HG03558 (cell line): ENCODE data around the gene SENP1.

ENCODE experiments used
- ATAC-seq: cut with Tn5 transposase; IDR thresholded peaks from one replicate; pipeline ENCODE4 v1.9.1; 2021; ENCODE audit warnings: moderate number of reproducible peaks; ENCODE audit not compliant: unreplicated experiment; ENCODE audit errors: extremely low read depth

Gene SENP1

DNA sequence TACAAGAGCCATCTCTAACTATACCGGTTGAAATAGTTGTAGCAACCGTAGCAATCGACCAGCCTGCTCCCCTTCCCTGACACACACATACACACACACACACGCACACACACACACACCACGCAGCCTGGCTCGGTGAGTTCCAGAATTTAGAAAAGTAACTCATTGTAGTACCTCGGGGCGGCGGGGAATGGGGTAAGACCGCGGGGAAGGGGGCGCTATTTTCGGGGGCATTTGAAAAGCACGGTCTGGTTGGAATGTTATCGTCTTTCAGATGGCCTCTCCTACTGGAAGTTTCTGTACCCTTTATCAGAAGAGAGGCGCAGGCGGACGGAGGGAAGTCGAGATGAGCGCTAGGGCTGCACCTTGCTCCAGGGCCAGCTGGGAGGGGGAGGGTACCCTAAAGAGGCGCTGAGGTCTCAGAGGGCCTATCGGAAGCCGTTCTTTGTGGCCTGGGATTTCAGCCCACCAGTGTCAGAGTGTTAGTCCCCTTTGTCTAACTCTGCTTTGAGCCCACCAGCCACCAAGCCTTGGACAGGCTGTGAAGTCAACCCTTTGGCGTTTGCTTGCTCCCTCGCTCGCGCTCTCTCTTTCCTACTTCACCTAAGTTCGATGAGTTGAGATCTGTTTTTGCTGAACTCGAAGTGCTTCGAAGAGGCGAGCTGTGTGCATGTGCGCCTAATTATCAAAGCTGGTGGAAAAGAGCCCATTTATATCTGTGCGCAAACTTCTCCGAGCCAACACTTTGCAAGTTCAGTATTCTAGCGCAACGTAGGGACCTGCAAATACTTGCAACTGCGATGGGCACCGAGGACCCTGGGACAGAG lies 102.4 kb downstream of the SENP1 start:
- ATAC-seq, result no peak

DNA sequence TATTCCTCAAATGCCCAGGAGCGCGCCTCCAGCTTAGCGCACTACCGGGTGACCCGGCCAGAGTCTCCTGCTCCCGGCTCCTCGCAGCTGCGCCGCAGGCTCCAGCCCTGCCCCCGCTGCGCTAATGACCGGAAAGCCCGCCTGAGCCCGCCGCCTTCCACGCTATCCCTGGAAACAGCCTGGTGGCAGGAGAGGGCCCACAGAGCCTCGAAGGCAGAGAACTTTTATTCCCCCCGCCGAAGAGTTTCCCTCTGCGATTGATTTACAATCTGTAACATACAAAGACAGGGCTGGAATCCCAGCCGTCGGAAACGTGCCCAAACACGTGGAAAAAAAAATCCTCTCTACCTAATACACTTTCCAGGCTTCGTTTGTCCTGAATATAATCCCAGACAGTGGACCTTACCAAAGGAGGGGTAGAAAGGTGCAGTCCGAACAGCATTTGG lies 103.1 kb downstream of the SENP1 start:
- ATAC-seq, result no peak

DNA sequence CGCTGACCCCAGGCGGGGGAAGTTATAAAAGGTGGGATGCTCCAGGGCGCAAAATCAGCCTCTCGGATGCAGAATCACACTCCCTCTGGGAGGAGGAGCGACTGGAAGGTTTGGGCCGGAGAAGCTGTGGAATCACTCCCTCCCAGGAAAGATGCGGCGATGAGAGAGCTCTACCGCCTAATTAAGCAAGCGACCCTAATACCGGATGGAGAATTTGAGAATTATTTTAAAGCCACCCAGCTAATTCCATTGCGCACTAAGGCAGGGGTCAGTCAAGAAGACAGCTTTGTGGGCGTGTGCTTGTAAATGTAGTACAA lies 103.5 kb downstream of the SENP1 start:
- ATAC-seq, result no peak

DNA sequence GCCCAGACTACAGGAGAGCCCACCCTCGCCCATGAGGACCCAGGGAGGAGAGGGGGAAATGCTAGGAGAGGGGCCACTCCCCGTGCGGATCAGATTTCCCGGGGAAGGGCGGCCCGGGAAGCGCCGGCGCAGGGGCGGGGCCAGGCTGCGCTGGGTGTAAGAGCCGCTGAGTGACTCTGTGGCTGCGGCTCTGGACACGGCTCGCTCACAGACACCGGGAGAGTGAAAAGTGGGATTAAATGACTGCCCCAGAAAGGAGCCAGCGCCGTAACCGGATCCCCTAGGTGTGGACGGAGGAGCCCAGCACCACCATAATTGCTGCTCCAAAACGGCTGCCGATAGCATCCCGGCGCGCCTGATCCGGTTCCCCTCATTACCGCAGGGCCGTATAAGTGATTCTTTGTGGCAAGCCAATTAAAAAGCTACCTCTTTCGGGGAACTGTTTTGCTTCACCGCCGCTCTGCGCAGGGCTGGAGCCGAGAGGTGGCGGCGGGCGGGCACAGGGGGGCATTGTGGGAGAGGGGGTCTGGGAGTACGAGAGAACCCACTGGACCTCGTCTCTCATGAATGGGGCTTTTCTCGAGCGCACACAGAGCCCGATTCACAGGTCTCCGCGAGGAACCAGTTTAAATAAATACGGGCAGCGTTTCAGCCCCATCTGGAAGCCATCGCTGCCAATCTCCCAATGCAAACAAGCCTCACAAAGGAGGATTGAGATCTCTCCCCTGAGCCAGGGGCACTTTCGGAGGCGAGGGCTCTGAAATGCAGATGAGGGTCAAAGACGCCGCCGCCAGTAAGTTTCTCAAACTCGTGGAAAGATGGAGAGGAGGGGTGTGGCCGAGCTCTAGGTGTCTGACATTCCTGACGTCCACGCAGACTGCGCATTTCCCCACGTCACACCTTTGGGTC lies 104.1 kb downstream of the SENP1 start:
- ATAC-seq, result no peak

DNA sequence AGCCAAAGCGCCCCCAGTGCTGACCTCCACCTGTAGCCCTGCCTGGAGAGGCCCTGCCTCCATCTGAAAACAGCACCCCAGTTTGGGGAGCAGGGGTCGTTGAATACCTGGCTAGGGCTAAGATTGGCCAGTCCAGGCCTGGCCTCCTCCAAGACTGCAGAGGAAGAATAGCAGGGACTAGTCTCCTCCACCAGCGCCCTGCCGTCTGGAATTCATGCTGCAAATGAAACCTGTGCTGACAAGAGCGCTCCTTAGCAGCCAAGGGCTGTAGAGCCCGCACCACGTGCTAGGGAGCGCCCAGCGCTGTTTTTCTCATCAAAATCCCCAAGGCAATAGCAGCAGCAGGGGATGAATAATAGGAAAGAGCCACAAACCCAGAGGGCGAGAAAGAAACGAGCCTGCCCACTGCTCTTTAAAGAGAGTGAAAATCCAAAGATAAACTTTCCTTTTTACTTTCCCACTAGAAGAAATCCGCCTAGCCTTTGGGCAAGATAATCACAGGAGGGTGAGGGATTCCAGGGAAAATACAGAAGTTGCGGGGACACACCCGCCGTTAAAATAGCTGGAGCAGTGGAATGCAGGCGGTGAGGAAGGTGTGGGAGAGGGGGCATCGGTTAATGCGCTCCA lies 104.9 kb downstream of the SENP1 start:
- no peak for ATAC-seq

DNA sequence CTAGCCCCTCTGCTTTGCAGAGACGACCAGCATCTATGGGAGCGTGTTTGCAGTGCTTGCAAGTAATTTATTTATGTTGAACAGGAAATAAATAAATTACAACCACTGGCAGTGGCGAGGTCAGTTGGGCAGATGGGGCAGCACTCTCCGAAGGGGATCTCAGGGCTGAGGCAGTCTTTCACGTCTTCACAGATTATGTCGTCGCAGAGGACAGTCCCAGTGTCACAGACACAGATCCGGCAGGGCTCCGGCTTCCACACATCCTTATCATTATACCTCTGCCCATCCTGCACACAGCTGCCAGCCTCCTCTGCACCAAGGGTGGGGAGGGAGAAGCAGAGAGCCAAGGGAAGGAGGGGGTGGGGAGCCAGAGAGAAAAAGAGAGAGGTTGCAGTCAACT lies 106.1 kb downstream of the SENP1 start:
- no peak for ATAC-seq

DNA sequence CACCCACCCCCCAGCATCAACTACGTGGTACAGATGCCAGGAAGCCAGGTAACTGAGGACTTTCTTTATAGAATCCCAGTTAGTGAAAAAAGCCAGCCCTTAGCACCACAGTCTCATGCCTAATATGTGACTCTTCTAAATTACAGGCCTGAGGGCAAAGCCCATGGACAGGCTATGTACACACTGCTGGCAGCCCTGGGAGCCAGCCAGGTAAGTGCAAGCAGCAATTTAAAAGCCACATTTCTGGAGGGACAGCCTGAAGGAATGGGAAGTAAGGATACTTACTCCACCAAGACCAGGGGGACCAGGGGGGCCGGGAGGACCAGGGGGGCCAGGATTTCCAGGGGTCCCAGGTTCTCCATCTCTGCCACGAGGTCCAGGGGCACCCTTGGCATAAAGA lies 108.6 kb downstream of the SENP1 start:
- no peak for ATAC-seq

DNA sequence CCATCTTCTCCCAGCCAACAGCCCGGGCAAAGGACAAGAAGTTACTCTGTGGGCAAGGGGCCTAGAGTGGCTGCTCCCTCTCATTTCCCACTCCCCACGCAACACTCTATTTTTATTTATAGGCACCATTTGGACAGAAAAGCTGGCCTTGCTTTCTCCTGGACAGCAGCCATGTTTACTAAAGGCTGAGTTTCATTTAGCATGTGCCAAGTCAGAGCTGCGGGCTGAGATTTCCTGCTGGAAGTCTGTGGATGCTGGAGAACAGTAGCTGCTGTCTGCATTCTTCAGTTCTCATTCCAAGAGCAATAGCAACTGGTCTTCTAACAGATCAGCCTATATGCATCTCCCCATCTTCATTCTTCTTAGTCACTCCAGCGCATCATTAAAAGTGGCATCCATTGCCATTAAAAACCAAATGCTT lies 109.9 kb downstream of the SENP1 start:
- ATAC-seq, result no peak

DNA sequence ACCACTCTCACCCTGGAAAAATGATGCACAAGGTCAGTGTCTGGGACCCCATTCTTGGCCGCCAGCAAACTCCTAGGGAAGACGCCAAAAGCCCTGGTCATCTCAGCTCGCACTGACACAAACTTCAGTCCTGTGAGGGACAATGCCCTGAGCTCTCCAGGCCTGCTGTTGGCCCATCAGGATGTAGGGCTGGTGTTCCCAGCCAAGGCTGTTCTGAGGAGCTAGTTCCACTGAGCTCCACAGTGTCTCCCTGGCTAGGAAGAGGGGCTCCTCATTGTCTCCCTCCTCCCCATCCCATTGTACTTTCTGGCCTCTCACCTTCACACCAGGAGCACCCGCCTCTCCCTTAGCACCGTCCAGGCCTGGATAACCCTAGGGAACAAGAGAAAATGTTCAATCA lies 112.4 kb downstream of the SENP1 start:
- no peak for ATAC-seq
